NK-92 treated with Interleukin-12 subunit alpha and Interleukin-12 subunit beta, amount 100 ng/mL, for 24 hours (cell line): ENCODE data around the gene B3GALT4.
"Not testable (repeated sequence)": the region's sequence is repeated elsewhere in the genome, so short reads cannot be mapped to it uniquely, and the experiment has no call there.

Experiments used
- DNase-seq: peaks from one replicate; lab custom pipeline; 2025; lab: John Stamatoyannopoulos, UW

Gene B3GALT4, protein sequence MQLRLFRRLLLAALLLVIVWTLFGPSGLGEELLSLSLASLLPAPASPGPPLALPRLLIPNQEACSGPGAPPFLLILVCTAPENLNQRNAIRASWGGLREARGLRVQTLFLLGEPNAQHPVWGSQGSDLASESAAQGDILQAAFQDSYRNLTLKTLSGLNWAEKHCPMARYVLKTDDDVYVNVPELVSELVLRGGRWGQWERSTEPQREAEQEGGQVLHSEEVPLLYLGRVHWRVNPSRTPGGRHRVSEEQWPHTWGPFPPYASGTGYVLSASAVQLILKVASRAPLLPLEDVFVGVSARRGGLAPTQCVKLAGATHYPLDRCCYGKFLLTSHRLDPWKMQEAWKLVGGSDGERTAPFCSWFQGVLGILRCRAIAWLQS

DNA sequence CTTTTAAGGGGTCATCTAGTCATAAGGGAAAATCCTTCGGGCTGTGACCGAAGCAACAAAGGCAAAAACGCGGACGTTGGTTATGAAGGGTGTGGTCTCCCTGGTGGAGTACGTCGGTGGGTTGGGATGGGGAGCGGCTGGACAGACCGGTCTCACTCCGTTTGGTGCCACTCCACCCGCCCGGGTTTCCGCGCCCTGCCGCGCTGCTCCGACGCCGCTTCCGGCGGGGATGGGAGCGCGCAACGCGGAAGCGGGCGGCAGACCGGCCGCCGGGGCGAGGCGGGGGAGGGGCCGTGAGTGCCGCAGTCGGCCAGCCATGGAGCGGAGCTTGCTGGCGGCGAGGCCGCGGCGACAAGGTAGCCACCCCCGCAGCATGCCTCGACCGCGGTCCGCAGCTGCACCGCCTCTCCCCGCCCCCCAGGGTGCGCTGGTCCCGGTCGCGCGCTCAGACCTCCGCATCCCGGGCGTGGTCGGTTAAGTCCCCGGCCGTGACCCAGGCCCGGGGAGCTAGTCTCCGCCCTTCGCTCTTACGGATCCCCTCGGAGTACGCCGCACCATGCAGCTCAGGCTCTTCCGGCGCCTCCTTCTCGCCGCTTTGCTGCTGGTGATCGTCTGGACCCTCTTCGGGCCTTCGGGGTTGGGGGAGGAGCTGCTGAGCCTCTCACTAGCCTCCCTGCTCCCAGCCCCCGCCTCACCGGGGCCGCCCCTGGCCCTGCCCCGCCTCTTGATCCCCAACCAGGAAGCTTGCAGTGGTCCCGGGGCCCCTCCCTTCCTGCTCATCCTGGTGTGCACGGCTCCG is at the start of gene B3GALT4:
B3GALT4 (plus strand) TSS at position 260 of the 799 bp plus-strand sequence; CDS start at position 557, 297 bp downstream.
- peak; percentile 44 for DNase-seq

DNA sequence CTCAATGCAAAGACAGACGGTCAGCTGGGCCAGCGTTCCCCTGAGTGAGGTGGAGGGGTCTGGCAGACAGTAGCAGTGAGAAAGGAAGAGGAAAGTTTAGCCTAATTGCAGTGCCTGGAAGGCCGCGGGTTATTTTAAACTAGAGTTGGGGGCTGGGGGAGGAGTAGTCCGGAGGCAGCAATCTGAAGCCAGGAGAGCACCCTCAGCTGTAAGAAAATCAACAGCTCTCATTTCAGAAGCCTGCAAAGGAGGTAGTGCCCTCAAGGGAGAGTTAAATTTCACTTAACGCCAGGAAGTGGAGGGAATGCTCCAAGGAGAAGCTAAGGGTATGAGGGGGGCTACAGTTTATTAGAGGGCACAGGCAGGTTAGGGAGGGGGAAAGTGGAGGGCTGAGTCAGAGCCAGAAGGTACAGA is 41.7 kb upstream of the B3GALT4 start:
- no peak for DNase-seq

DNA sequence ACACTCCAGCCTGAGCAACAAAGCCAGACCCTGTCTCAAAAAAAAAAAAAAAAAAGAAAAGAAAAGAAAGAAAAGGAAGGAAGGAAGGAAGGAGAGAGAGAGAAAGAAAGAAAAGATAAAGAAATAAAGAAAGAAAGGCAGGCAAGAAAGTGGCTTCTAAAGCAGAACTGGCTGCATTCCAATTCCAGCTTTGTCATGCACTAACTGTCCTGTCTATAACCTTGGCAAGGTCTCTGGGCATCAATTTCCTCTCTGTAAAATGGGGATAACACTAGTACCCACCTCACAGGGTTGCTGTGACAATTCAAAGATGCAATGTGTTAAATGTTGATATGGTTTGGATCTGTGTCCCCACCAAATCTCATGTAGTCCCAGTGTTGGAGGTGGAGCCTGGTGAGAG is 40.6 kb upstream of the B3GALT4 start:
- no peak for DNase-seq

DNA sequence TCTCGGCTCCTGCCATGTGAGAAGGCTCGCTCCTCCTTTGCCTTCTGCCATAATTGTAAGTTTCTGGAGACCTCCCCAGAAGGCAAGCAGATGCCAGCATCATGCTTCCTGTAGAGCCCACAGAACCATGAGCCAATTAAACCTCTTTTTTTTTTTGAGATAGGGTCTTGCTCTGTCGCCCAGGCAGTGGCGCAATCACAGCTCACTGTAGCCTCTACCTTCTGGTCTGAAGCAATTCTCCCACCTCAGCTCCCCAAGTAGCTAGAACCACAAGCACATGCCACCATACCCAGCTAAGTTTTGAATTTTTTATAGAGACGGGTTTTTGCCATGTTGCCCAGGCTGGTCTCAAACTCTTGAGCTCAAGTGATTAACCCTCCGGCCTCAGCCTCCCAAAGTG is 40.1 kb upstream of the B3GALT4 start:
- no peak for DNase-seq

DNA sequence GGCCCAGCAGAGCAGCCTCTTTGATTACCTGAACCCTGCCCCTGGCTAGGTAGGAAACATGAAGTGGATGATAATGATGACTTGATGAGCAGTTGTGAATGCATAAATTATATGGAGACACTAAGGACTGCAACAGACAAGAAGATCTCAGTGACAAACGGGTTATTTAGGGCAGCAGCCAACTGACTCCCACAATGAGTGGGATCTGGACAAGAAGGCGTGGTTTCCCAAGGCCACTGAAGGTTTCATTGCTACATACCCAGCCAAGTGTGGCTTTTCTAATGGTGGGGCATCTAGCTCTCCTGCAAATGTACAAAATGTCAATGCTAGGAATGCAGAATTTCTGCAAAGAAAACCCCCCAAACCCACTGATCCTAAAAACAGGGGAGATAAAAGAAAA is 39.2 kb upstream of the B3GALT4 start:
- DNase-seq, result no peak

DNA sequence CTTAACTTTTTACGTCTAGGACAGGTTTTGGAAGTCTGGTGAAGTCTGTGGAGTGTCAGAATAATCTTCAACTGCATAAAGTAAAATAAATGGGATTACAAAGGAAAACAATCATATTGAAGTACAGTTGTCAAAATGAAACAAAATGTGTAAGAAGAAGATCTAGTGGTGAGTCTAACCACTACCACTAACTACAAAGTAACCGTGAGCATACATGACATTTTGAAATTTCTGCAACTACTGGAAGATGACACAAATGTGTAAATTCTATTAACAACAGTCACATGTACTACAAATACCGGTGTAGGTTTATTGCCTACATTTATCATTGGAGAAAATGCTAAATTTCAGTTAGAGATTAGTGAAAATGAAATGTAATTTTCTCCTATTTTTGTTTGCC is 35.0 kb upstream of the B3GALT4 start:
- DNase-seq, result no peak

DNA sequence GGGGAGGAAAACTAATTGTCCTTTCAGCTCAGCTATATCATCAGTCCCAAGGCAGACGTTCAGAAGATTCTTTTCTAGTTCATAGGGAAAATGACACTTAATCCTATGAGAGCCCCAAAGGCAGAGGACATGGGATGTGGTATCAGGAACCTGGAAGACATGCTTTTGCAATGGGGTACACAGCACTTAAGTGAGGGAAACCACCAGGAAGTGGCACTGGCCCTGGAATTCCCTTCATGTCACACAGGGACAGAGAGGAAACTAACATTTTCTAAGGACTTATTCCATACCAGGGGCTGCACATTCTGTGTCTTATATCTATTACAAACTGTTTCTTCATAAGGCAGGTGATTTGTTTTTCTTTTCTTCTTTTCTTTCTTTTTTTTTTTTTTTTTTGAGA is 33.4 kb upstream of the B3GALT4 start:
- no peak for DNase-seq

DNA sequence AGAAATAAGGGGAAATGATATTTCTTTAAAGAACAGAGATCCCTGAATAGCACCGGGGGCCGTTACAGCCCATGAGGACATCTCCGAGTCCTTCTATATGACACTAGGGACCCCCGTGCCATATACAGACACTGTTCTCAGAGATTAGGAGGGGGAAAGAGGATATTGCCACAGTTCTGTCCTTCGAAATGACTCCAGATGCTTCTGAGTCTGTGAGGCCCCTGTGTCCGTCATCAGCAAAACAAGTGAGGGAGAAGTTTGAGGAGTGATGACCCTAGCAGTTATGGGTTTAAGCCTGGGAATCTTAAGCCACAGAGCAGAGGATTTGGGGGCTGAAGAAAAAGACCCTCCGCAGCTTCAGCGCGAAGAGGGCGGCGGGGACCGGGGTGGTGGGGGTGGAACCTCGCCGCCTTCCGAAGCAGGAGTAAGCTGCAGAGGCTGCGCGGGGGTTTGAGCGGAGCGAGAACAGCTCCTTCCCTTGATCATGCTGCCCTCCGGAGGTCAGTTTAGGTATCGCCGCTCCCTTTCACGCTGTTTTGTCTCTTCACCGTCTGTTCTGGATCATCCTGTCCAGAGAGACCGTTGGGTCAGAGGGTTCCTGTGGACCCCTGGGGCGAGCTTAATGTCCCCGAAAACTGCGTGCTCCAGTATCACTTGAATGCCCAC is 28.8 kb upstream of the B3GALT4 start:
- peak; percentile 82 for DNase-seq

DNA sequence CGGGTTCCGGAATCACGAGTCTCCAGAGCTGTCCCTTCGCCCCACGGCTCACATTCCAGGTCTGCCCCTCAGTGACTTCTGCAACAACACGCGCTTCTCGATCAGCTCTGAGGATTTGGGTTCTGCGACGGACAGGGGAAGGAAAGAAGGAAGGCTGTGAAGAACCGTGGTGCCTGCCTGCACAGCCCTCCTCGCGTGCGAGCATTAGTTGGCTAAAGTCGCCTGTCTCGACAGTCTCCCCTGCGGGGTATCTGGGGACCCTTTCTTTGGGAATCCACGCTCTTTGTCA is 28.3 kb upstream of the B3GALT4 start:
- no peak for DNase-seq

DNA sequence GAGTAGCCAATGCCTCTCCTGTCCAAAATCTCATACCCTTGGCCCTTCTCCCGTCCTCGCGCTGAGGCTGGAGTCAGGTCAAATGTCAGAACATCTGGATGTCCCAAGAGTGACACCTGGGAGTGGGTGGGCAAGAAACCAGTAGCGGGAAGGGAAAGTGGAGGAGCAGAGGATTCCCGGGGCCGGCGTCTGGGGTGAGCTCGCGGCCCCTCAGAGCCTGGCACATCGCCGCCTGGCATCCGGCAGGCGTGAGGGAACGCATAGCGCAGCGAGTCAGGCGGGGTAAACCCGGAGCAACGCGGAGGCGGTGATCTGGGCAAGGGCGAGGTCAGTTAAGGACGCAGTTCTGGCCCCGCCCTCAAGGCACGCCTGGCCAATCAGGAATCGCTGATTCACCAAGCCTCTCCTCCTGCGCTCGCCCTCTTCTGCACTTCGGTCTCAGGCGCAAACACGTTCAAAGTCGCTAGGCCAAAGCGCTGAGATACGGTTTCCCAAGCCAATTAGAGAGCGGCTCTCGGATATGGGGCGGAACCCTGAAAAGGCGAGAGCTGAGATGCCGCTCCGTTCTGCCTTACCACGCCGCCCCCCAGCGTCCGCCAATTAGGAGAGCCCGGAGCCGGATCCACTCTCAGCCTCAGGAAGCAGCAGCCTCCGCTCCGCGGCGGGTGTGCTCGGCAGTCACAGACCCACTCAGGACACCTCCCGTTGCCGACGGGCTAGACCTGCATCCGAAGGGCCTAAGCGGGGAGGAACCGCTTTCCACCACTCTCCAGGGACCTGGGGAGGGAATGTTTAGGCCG is 27.8 kb upstream of the B3GALT4 start:
- DNase-seq, result peak; percentile 97

DNA sequence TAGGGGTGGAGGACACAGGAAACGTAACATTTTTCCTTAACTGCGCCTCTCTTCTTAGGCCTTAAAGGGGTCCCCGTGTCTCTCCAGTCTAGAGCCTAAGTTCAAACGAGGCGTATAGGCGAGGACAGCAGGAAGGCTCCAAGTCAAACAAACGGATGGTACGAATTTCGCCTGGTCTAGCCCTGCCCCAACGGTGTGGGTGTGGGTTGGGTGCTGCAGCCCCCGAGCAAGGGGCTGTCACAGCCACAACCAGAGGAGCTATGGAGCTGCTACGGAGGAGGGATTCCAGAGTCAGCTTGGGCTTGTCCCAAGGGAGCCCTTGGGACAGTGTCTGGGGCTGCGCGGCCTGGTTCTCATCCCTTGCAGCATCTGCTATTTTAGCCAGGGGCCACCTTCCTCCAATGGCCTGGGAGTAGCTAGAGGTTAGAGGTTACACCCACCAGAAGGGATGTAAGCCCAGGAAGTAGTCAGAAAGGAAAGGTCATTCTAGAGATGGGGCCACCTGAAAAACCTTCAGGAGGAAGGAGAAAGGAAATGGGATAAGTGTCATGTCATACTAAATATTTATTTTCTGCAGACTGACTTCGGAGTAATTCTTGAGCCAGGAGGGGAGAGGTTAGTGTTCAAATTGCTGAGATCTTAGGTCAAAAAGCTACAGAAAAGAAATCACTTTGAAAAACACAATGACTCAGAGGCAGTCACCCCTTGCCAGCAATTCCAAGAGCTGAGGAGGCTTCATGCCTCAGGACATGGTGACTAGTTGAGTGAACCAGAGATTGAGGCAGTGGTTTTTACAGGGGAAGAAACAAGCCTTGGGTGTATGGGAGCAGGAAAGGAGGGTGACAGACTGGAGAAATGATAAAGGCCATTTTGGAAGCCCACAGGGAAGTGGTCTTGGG is 26.9 kb upstream of the B3GALT4 start:
- DNase-seq, result no peak

DNA sequence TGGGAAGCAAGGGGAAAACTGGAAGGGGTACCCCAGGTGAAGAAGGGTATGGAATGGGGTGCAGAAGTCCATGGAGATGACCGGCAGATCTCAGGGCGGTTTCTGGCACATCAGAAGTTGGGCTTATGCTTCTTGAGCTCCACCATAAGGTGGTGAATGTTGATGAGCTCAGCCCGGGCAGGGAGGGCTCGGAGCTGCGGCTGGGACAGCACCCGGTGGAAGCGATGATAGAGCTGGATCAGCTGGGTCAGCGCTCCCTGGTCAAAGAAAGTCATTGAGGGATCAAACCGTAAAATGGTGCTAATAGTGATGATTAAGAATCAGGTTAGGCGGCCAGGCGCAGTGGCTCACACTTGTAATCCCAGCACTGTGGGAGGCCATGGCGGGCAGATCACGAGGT is 26.2 kb upstream of the B3GALT4 start:
- no peak for DNase-seq

DNA sequence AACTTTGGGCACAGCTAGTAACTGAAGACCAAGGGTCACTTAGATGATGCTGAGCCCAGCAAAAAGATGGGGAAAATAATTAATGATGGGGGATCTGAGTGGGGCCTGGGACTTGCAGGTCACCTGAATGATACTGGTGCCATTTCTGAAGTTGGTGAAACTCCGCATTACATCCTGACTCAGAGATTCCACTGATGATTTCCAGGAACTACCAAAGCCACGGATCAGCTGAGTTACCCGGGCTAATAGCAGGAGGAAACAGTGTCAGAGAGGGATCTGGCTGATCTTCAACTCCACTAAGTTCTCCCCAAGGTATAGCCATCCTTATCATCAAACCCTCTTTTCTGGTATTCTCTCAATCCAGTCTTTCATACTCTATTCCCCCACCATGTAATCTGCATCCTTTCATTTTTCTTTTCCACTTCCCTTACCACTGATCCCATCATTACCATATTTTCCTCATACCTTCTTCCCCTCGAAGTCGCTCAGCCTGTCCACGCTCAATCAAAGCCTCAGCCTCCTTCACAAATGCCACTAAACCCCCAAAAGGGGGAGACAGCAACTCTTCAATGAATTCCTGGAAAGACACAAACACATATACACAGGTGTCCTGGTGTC is 25.4 kb upstream of the B3GALT4 start:
- no peak for DNase-seq

DNA sequence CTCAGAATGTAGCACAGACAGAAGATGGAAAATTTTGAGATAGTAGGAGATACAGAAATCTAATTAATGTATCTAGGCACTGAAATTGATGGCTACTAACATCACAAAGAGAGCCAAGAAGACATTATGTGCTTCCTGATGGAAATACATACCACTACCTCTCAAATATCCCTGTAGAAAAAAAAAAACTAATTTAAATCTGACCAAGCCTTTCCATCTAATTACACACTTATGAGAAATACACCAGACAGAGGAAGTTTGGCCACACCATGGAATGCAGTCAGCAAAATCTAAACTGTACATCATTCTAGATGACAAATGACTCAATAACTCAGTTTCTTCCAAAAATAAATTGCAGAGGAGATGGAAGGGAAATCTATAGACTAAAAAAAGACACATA is 24.2 kb upstream of the B3GALT4 start:
- DNase-seq, result no peak

DNA sequence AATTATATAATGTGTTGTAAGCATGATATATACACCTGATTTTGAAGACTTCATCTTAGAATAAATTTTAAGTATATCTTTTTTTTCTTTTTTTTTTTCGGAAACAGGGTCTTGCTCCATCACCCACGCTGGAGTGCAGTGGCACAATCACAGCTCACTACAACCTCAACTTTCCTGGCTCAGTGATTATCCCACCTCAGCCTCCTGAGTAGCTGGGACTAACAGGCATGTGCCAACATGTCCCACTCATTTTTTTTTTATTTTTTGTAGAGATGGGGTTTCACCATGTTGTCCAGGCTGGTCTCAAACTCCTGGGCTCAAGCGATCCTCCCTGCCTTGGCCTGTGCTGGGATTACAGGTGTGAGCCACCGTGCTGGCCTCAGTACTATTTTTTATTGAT is 22.3 kb upstream of the B3GALT4 start:
- no peak for DNase-seq

DNA sequence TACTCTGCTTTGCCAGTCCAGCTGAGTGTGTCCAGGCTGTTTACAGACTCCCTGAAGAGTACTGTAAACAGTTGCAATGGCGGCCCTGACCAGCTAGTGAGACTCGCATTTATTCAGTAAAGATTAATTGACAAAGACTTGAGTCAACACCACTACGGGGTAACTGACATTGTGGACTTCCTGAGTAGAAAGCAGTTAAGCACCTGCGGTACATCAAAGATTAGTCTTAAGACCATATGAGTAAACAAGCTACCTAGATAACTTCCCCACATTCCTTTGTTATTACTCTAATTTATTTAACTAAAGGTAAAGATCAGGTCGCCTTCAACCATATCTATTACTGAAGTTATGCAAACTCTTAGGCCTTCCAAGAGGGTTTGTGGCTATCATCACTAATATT is 17.9 kb upstream of the B3GALT4 start:
- no peak for DNase-seq

DNA sequence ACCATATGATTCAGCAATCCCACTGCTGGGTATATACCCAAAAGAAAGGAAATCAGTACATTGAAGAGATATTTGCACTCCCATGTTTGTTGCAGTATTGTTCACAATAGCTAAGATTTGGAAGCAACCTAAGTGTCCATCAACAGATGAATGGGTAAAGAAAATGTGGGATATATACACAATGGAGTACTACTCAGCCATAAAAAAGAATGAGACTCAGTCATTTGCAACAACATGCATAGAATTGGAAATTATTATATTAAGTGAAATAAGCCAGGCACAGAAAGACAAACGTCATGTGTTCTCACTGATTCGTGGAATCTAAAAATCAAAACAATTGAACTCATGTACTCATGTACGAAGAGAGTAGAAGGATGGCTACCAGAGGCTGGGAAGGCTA is 14.4 kb upstream of the B3GALT4 start:
- DNase-seq, result not testable (repeated sequence)

DNA sequence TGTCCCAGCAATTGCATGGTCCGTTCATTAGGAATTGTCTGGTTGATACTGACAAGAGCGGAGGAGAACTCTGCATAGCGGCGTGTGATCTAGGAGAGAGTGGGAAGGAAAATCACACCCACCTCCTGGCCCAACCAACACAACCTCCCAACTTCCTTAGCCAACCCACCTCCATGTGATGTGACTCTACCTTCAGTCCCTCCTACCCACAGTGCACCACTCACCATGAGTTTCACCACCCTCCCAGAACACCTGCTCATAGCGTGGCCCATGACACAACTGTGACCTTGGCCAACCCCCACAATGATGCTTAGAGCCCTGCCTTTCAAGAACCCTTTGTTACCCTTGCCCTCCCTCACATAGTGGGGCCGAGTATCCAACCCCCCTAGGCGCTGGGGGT is 12.9 kb upstream of the B3GALT4 start:
- no peak for DNase-seq

DNA sequence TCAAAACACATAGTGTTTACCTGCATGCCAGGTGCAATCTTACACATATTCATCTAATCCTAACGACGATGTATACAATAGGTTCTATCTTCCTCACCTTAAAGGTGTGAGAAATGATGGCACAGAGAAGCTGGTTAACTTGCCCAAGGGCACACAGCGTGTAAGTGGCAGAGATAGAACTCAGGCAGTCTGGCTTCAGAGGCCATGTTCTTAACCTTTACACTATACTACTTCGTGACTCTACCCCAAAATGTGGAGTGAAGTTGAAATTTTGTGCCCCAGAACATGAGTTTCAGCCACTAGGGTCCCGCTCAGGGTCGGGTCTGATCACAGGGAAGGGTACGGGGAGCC is 5.8 kb upstream of the B3GALT4 start:
- DNase-seq, result no peak

DNA sequence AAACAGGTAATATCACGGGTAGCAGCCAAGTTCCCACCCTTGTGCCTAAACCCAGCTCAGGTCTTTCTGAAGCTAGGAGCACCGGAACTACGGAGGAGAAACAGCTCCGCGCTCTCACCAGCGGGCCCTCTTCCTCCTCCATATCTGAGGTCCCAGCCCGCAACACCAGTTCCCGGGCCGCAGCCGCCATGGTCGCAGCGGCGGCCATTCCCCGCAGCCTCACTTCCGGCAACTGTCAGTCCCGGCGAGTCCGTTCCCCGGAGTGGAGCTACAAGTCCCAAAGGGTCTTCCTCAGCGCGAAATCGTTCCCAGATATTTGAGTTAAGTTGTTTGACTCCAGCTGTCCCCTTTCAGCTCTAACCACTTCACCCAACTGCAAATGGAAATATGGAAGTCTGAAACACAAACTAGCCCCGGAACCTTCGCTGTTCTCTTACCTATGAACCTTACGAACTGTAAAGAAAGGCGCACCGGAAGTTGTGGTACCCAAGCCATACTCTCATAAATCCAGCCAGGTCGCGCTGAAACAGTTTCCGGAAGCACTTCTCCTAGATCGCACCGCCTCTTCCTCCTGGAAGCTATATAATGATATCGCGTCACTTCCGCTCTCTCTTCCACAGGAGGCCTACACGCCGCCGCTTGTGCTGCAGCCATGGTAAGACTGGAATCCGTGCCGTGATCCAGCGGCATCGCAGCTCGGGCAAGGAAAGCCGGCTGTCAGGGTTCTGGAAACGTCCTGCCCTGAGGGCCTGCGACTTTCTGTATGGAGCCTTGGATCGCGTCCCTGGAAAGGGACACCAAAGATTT is 5.3 kb upstream of the B3GALT4 start, which contains the start of the genes RPS18 and VPS52:
RPS18 (plus strand) TSS at position 608 of the 807 bp plus-strand sequence; CDS start at position 653, 45 bp downstream.
VPS52 (minus strand) TSS at position 409 of the 807 bp plus-strand sequence; CDS start at position 208, 201 bp downstream.
- peak; percentile 87 for DNase-seq
